Esophagus muscularis mucosa (tissue), 4 donors: Measurements from ENCODE around the gene SEMA7A. TPM values are rescaled to one million over a fixed set of nuclear protein-coding genes. Genes with fewer than 3 reads are reported as not detected.
A peak's percentile ranks its signal among the peaks of the same experiment; 100 is the strongest.

Experiments
- DNase-seq: peaks from one replicate; pipeline ENCODE4 v3.0.0-alpha.2; 2017; ENCODE audit errors: extremely low spot score
- H3K27ac ChIP-seq, 4 donors: fragments of 200-600 bp; sonication (generic); replicated peaks in 1 of 4; 1 replicate in 3 of 4; 2 replicates in 1 of 4; pipeline ENCODE4 v1.5.1; 2016 to 2019; ENCODE audit warnings: mild to moderate bottlenecking in 1 of 4
- H3K27me3 ChIP-seq, 4 donors: fragments of 200-600 bp; sonication (generic); one replicate each; pipeline versions ENCODE4 v1.5.1 to v1.6.0; 2016 to 2019
- H3K36me3 ChIP-seq, 4 donors: fragments of 200-600 bp; sonication (generic); one replicate each; pipeline ENCODE4 v1.5.1; 2016 to 2019
- H3K4me1 ChIP-seq, 4 donors: fragments of 200-600 bp; sonication (generic); one replicate each; pipeline ENCODE4 v1.5.1; 2016 to 2019
- H3K4me3 ChIP-seq, 4 donors: fragments of 200-600 bp; sonication (generic); 1 replicate in 2 of 4; 2 replicates in 2 of 4; pipeline ENCODE4 v1.5.1; 2016 to 2019; ENCODE audit warnings: mild to moderate bottlenecking in 4 of 4, moderate library complexity in 1 of 4
- H3K9me3 ChIP-seq, 4 donors: fragments of 200-600 bp; sonication (generic); 1 replicate in 3 of 4; 2 replicates in 1 of 4; pipeline ENCODE4 v1.5.1; 2016 to 2019
- CTCF ChIP-seq, 3 experiments: fragments of 200-600 bp in 2 of 3; fragments of 450-650 bp in 1 of 3; sonication (generic) in 2 of 3; IDR thresholded peaks; one replicate each; pipeline ENCODE4 v1.5.1; 2017 to 2019; ENCODE audit warnings: antibody characterized with exemption in 3 of 3, mild to moderate bottlenecking in 2 of 3, moderate library complexity in 1 of 3
- EP300 ChIP-seq: sonication (generic); formaldehyde crosslinking; IDR thresholded peaks from one replicate; pipeline ENCODE4 v1.6.1; 2017; ENCODE audit warnings: antibody characterized with exemption
- POLR2A ChIP-seq: fragments of 450-650 bp; IDR thresholded peaks from one replicate; pipeline ENCODE4 v1.6.1; 2017; ENCODE audit warnings: antibody characterized with exemption, moderate library complexity, mild to moderate bottlenecking, low read depth
- POLR2AphosphoS5 ChIP-seq, 2 donors: sonication (generic); formaldehyde crosslinking; IDR thresholded peaks; one replicate each; pipeline ENCODE4 v1.6.1; 2017; ENCODE audit warnings: antibody characterized with exemption in 2 of 2
- WGBS: methylation state at CpG from one replicate; pipeline ENCODE4 v1.1.5; 2018; 5-methylcytosine and 5-hydroxymethylcytosine counted together
- intact Hi-C: fragments of 100-400 bp; cut with DNase I; formaldehyde crosslinking; loops from one replicate; pipeline ENCODE4 v1.15.1; 2023
- total RNA-seq, 4 donors: library from RNA; depleted of rRNA; stranded (reverse); fragments of >200 nt; gene quantifications; one replicate each; pipeline versions ENCODE4 v1.1.0 to v1.2.1, GENCODE V29; 2016

The SEMA7A gene
- total RNA-seq, 4 donors from 2014 or later: 1.2 to 4.1 (median 2.7) TPM

DNA sequence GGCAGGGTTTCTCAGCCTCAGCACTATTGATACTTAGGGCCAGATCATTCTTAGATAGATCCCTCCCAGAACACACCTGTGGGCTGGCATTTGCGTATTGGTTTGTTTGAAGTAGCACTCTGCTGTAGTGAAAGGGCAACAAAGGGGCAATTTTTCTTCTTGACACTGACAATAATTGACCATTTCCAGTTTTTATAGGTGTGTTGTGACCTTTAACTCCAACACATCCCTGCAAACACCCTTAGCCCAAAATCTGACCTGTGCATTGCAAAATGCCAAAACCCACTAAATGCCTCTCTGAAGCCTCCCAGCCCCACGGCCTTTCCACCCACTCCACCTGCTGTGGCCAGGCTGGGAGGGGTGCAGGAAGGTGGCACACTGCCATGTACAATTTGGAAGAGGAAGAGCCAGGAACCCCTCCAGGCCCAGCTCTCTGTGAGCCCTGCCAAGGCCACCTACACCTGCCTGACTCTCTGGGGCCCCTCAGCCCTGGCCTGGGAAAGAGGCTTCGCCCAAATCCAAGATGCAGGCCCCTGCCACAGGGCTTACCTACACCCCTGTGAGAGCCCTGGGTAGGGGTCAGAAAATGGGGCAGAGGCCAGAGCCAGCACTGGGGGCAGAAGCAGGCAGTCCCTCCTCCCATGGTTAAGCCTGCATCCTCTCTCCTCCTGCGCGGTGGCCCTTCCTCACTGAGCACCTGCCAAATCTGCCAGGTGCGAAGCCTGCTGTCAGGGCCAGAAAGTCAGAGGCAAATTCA is 56.8 kb downstream of the SEMA7A start:
- Histone ChIP-seq H3K36me3 (no peaks in the 10 kb centered on the region), H3K27ac (no peak overlapping the region), H3K27me3 (peaks cover 0 to 14% (median 0%) of the 10 kb centered on the region in 4 donors), H3K4me1 (peaks cover 9 to 23% (median 19%) of the 10 kb centered on the region in 4 donors), H3K4me3 (no peak overlapping the region), H3K9me3 (no peaks in the 10 kb centered on the region)
- DNase-seq: no peak
- 78% methylated on average over 2 of the region's 6 CpGs for WGBS
- TF ChIP-seq CTCF (IDR thresholded peaks at IDR 0.05): no peak
- no peak for TF ChIP-seq POLR2AphosphoS5 (IDR thresholded peaks at IDR 0.05)
- no peak for TF ChIP-seq POLR2A
- no peak for TF ChIP-seq EP300
- intact Hi-C loops: loop anchor here (10.0 kb wide), 1 partner anchor 258 kb away; no protein-coding TSS in a partner anchor

DNA sequence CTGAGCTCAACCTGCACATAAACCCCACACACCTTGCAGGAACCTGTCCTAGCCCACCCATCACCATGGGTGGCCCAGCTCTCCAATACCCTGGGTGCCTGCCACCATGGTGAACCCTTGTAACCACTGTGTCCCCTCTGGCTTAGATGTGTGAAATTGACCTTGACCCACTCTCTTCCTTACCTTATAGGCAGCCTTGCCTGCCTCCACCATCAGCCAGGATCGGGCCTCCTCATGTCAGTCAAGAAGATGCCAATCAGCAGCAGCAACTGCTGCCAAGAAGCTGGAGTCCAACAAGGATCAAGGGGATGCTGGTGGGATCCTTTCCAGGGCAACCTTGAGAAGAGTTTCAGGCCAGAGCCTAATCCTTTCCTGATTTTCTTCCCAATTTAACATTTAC is 57.5 kb downstream of the SEMA7A start:
- H3K4me3 ChIP-seq: no peak overlapping the region
- H3K9me3 ChIP-seq: no peaks in the 10 kb centered on the region
- no peak for DNase-seq
- TF ChIP-seq EP300: no peak
- no peak for TF ChIP-seq CTCF (IDR thresholded peaks at IDR 0.05)
- TF ChIP-seq POLR2A: no peak
- TF ChIP-seq POLR2AphosphoS5 (IDR thresholded peaks at IDR 0.05): no peak
- 89% methylated on average over 1 of the region's 1 CpG for WGBS
- intact Hi-C loops: loop anchor here (10.0 kb wide), 1 partner anchor 259 kb away; no protein-coding TSS in a partner anchor
- H3K4me1 ChIP-seq: peaks cover 9 to 23% (median 19%) of the 10 kb centered on the region in 4 donors
- no peak overlapping the region for H3K27ac ChIP-seq
- peaks cover 0 to 9% (median 0%) of the 10 kb centered on the region in 4 donors for H3K27me3 ChIP-seq
- H3K36me3 ChIP-seq: no peaks in the 10 kb centered on the region

DNA sequence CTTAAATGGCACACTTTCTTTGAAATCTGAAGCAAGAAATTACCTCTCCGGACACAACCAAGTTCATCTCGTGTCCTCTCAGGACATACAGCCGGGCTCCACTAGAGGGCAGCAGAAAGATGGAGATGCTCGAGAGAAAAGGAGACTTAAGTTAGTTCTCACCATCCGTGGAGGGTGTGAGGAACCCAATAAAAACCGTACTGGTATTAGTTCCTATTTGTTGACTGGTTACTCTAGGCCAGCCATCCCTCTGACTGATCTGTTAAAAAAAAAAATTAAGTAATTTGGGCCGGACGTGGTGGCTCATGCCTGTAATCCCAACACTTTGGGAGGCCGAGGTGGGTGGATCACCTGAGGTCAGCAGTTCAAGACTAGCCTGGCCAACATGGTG is 58.5 kb downstream of the SEMA7A start:
- no peak overlapping the region for H3K4me3 ChIP-seq
- no peaks in the 10 kb centered on the region for H3K36me3 ChIP-seq
- TF ChIP-seq POLR2AphosphoS5 (IDR thresholded peaks at IDR 0.05) (no peak), CTCF (IDR thresholded peaks at IDR 0.05) (peak; percentile 84 to 91 (median 89))
- peaks cover 0 to under 1% (median 0%) of the 10 kb centered on the region in 4 donors for H3K27me3 ChIP-seq
- no peaks in the 10 kb centered on the region for H3K9me3 ChIP-seq
- intact Hi-C loops: loop anchor here (1.0 to 10.0 kb wide), 2 partner anchors 63 to 260 kb away; no protein-coding TSS in a partner anchor
- peaks cover 9 to 23% (median 19%) of the 10 kb centered on the region in 4 donors for H3K4me1 ChIP-seq
- WGBS: 13% methylated on average over 9 of the region's 9 CpGs
- peak; percentile 96 for DNase-seq
- no peak overlapping the region for H3K27ac ChIP-seq

GRCh38 chr15:74374648-74375302 is 59.0 kb downstream of the SEMA7A start:
- H3K4me3 ChIP-seq: peak overlapping the region; percentile 59 to 74 (median 70)
- H3K9me3 ChIP-seq: no peaks in the 10 kb centered on the region
- intact Hi-C loops: loop anchor here (1.0 to 10.0 kb wide), 4 partner anchors 64 to 393 kb away; no protein-coding TSS in a partner anchor
- no peaks in the 10 kb centered on the region for H3K36me3 ChIP-seq
- no peak for TF ChIP-seq POLR2AphosphoS5 (IDR thresholded peaks at IDR 0.05)
- TF ChIP-seq CTCF (IDR thresholded peaks at IDR 0.05): no peak
- no peak for TF ChIP-seq EP300
- no peak for TF ChIP-seq POLR2A
- no peaks in the 10 kb centered on the region for H3K27me3 ChIP-seq
- H3K4me1 ChIP-seq: peaks cover 9 to 23% (median 19%) of the 10 kb centered on the region in 4 donors
- 28% methylated on average over 8 of the region's 11 CpGs for WGBS
- no peak for DNase-seq
- H3K27ac ChIP-seq: no peak overlapping the region
